Ovary (tissue), 3 donors: ENCODE results near the gene C9orf40.

Experiments
- CTCF ChIP-seq, 3 donors: fragments of 450-650 bp in 2 of 3; fragments of 200-600 bp in 1 of 3; IDR thresholded peaks; one replicate each; pipeline versions ENCODE4 v1.5.1 to v1.8.0; 2016 to 2022; ENCODE audit warnings: antibody characterized with exemption in 3 of 3, mild to moderate bottlenecking in 1 of 3
- EP300 ChIP-seq: sonication (generic); formaldehyde crosslinking; IDR thresholded peaks from one replicate; pipeline ENCODE4 v1.6.1; 2017; ENCODE audit warnings: antibody characterized with exemption
- POLR2A ChIP-seq: fragments of 450-650 bp; IDR thresholded peaks from one replicate; pipeline ENCODE4 v1.6.1; 2017; ENCODE audit warnings: antibody characterized with exemption, mild to moderate bottlenecking, moderate library complexity
- donor health status: DM: no; HTN: no; CAD: no.

GRCh38 chr9:74942801-74943200 is 9.9 kb downstream of the C9orf40 start:
- TF ChIP-seq POLR2A, result no peak
- TF ChIP-seq CTCF (IDR thresholded peaks at IDR 0.05), result no peak
- TF ChIP-seq EP300, result no peak
